OCI-LY1 (cell line): ENCODE data around the gene CEACAM1.

Experiments
- H2AFZ ChIP-seq: fragments of 200-600 bp; sonication (generic), shearing (Covaris generic); 2 replicates; pipeline ENCODE4 v1.6.0; 2014; ENCODE audit warnings: antibody characterized with exemption, mild to moderate bottlenecking, low read length
- H3F3A ChIP-seq: fragments of 200-600 bp; sonication (generic), shearing (Covaris generic); 2 replicates; pipeline ENCODE4 v1.6.0; 2014; ENCODE audit warnings: mild to moderate bottlenecking, antibody characterized with exemption, low read length, moderate library complexity; ENCODE audit not compliant: insufficient read depth
- H3K27ac ChIP-seq: fragments of 200-600 bp; sonication (generic); 2 replicates; pipeline ENCODE4 v1.5.1; 2014; ENCODE audit warnings: low read length, mixed run types, mild to moderate bottlenecking, low read depth; ENCODE audit not compliant: poor library complexity, severe bottlenecking
- H3K27me3 ChIP-seq: fragments of 200-600 bp; sonication (generic); 2 replicates; pipeline ENCODE4 v1.6.0; 2014; ENCODE audit warnings: antibody characterized with exemption, mild to moderate bottlenecking, low read length, moderate library complexity; ENCODE audit not compliant: insufficient read depth
- H3K36me3 ChIP-seq: fragments of 200-600 bp; sonication (generic); 2 replicates; pipeline ENCODE4 v1.6.1; 2014; ENCODE audit warnings: mild to moderate bottlenecking, antibody characterized with exemption, low read length, moderate library complexity, mixed read lengths; ENCODE audit not compliant: insufficient read depth
- H3K4me1 ChIP-seq: fragments of 200-600 bp; sonication (generic); 2 replicates; pipeline ENCODE4 v1.5.1; 2014; ENCODE audit warnings: mild to moderate bottlenecking, low read length, moderate library complexity; ENCODE audit not compliant: insufficient read depth, severe bottlenecking
- H3K4me2 ChIP-seq: fragments of 200-600 bp; sonication (generic), shearing (Covaris generic); 2 replicates; pipeline ENCODE4 v1.6.1; 2014; ENCODE audit warnings: low read length
- H3K4me3 ChIP-seq: fragments of 200-600 bp; sonication (generic); 2 replicates; pipeline ENCODE4 v1.5.1; 2014; ENCODE audit warnings: low read length, low read depth, mild to moderate bottlenecking, mixed read lengths; ENCODE audit not compliant: poor library complexity, severe bottlenecking
- H3K79me2 ChIP-seq: fragments of 200-600 bp; shearing (Covaris generic); 2 replicates; pipeline ENCODE4 v1.6.1; 2016; ENCODE audit warnings: mixed run types, low read length, mixed read lengths; ENCODE audit not compliant: insufficient read depth
- H3K9ac ChIP-seq: fragments of 200-600 bp; sonication (generic), shearing (Covaris generic); 2 replicates; pipeline ENCODE4 v1.6.1; 2014; ENCODE audit warnings: mild to moderate bottlenecking, low read length, mixed read lengths
- H3K9me2 ChIP-seq: fragments of 200-600 bp; sonication (generic), shearing (Covaris generic); 2 replicates; pipeline ENCODE4 v1.6.1; 2014; ENCODE audit warnings: low read depth, mild to moderate bottlenecking, low read length, mixed read lengths
- H3K9me3 ChIP-seq: fragments of 200-600 bp; shearing (Covaris generic); 2 replicates; pipeline ENCODE4 v1.6.1; 2014; ENCODE audit warnings: low read length, mixed read lengths
- H4K20me1 ChIP-seq: fragments of 200-600 bp; sonication (generic), shearing (Covaris generic); 2 replicates; pipeline ENCODE4 v1.6.0; 2016; ENCODE audit warnings: mild to moderate bottlenecking, low read length; ENCODE audit not compliant: insufficient read depth
- EZH2 ChIP-seq: fragments of 200-600 bp; sonication (generic), shearing (Covaris generic); IDR thresholded peaks from 2 replicates; pipeline ENCODE4 v1.8.0; 2017; ENCODE audit warnings: borderline replicate concordance, mixed run types, mild to moderate bottlenecking, antibody characterized with exemption, low read length, moderate library complexity, mixed read lengths
- TF ChIP-seq, protein P1 (sequence below): fragments of 200-600 bp; sonication (generic), shearing (Covaris generic); IDR thresholded peaks from 2 replicates; pipeline ENCODE4 v1.5.1; 2017; ENCODE audit warnings: mild to moderate bottlenecking, antibody characterized with exemption, low read length, moderate library complexity, mixed read lengths

CEACAM1 gene

DNA sequence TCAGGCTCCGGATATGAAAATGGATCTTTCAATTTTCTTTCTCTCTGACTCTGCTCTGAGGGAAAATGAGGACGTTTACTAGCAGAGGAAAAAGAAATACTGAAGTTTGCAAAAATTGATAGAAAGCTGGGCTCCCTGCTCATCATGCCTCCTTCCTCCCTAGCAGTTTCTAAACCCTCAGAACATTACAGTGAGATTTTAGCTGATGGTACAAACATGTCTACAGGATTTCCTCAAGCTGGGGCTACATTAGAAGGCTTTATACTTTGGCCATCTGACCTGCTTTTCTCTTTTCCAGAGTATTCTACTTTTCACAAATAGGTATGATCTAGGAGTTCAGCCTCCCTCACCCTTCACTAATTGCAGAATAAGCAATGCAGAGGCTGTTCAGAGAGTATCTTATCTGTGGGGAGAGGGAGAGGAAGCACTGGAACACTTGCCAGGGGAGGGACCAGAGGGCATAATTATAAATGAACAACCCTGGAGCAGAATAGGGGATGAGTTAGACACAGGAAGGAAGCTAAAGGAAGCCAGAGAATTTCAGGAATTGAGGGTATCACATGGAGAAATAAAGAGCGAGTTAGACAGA is 30.0 kb downstream of the CEACAM1 start:
- no peaks in the 10 kb centered on the region for H3F3A ChIP-seq
- H3K27ac ChIP-seq: peak overlapping the region; percentile 80
- peaks cover 28% of the 10 kb centered on the region for H3K4me1 ChIP-seq
- no peaks in the 10 kb centered on the region for H4K20me1 ChIP-seq
- no peaks in the 10 kb centered on the region for H3K36me3 ChIP-seq
- no peak for TF ChIP-seq EZH2
- TF ChIP-seq, protein P1, sequence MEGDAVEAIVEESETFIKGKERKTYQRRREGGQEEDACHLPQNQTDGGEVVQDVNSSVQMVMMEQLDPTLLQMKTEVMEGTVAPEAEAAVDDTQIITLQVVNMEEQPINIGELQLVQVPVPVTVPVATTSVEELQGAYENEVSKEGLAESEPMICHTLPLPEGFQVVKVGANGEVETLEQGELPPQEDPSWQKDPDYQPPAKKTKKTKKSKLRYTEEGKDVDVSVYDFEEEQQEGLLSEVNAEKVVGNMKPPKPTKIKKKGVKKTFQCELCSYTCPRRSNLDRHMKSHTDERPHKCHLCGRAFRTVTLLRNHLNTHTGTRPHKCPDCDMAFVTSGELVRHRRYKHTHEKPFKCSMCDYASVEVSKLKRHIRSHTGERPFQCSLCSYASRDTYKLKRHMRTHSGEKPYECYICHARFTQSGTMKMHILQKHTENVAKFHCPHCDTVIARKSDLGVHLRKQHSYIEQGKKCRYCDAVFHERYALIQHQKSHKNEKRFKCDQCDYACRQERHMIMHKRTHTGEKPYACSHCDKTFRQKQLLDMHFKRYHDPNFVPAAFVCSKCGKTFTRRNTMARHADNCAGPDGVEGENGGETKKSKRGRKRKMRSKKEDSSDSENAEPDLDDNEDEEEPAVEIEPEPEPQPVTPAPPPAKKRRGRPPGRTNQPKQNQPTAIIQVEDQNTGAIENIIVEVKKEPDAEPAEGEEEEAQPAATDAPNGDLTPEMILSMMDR: no peak
- no peaks in the 10 kb centered on the region for H3K27me3 ChIP-seq
- H2AFZ ChIP-seq: peak overlapping the region; percentile 22; the same call in 1 of the 2 replicates
- H3K4me3 ChIP-seq: no peak overlapping the region
- peak overlapping the region; percentile 15 for H3K9ac ChIP-seq
- H3K4me2 ChIP-seq: peak overlapping the region; percentile 30
- H3K9me3 ChIP-seq: no peaks in the 10 kb centered on the region
- H3K9me2 ChIP-seq: no peaks in the 10 kb centered on the region
- no peaks in the 10 kb centered on the region for H3K79me2 ChIP-seq

- Histone ChIP-seq H4K20me1 (no peaks in the 10 kb centered on the region), H3K36me3 (no peaks in the 10 kb centered on the region), H3K9me2 (no peaks in the 10 kb centered on the region), H3K9ac (peak overlapping the region; percentile 15), H3K4me3 (no peak overlapping the region), H3K4me2 (peak overlapping the region; percentile 30), H3K4me1 (peaks cover 28% of the 10 kb centered on the region), H3K9me3 (no peaks in the 10 kb centered on the region), H3K27ac (peak overlapping the region; percentile 80), H2AFZ (peak overlapping the region; percentile 22; the same call in 1 of the 2 replicates), H3K79me2 (no peaks in the 10 kb centered on the region), H3F3A (no peaks in the 10 kb centered on the region), H3K27me3 (no peaks in the 10 kb centered on the region)
- TF ChIP-seq, protein P1: no peak
- no peak for TF ChIP-seq EZH2
Measured at GRCh38 chr19:42497492-42498168, 30.7 kb downstream of the CEACAM1 start.

DNA sequence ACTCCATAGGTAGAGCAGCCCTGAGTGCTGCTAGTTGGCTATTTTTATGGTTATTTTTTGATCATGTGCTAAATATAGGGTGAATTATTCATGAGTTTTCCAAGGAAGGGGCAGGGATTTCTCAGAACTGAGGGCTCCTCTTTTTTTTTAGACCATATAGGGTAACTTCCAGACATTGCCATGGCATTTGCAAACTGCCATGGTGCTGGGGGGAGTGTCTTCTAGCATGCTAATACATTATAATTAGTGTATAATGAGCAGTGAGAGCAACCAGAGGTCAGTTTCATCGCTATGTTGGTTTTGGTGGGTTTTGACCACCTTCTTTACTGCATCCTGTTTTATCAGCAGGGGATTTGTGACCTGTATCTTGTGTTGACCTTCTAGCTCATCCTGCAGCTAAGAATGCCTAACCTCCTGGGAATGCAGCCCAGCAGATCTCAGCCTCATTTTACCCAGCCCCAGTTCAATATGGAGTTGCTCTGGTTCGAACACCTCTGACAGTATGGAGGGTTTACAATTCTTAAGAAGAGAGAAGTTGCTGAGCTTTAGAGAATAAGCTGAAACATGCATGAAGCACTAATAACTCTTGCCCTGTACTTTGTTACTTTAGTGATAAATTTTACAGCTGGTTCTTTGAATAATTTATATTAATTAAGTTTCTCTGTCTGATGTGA is 31.7 kb downstream of the CEACAM1 start:
- Histone ChIP-seq H3K9ac (no peak overlapping the region), H3K4me3 (no peak overlapping the region), H3K4me1 (peaks cover 28% of the 10 kb centered on the region), H4K20me1 (no peaks in the 10 kb centered on the region), H3K36me3 (no peaks in the 10 kb centered on the region), H3K9me2 (no peaks in the 10 kb centered on the region), H3K9me3 (no peaks in the 10 kb centered on the region), H3K79me2 (no peaks in the 10 kb centered on the region), H3K4me2 (no peak overlapping the region), H3F3A (no peaks in the 10 kb centered on the region), H3K27me3 (no peaks in the 10 kb centered on the region), H2AFZ (no peak overlapping the region), H3K27ac (peak overlapping the region; percentile 80)
- TF ChIP-seq EZH2: no peak
- TF ChIP-seq, protein P1: no peak
